GM19397 (cell line): Measurements from ENCODE around the gene FIBCD1.
"Not testable (repeated sequence)": the region's sequence is repeated elsewhere in the genome, so short reads cannot be mapped to it uniquely, and the experiment has no call there.

Source experiments
- ATAC-seq: cut with Tn5 transposase; IDR thresholded peaks from one replicate; pipeline ENCODE4 v1.9.1; 2021; ENCODE audit warnings: mild to moderate bottlenecking, moderate library complexity; ENCODE audit not compliant: unreplicated experiment

The FIBCD1 gene

DNA sequence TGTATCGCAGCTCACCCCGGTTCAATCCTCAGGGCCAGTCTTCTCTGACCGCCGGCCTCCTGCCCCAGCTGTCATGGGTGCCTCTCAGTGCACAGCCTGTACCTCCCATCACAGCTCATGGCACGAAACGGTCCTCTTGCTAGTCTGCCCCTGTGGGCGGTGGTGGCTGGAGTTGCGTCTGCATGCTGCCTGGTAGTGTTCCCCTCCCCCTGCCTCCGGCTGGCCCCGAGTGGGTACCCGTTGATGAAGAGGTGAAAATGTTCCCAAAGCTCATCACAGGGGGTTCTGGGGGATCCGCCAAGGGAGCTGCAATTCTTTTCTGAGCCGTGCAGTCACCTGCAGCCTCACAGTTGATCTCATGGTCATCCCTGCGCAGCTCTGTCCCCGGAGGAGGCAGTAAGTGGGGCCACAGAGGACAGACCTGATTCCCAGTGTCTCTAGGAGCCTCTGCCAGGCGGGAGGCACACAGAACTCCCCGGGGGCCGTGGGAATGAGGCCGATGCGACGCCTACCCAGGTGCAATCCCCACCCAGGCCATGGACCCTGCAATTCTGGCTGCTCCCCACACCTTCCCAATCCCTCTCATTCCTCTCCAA is 34.7 kb upstream of the FIBCD1 start:
- no peak for ATAC-seq

- no peak for ATAC-seq
Observed at GRCh38 chr9:130972957-130973685, 34.1 kb upstream of the FIBCD1 start.

GRCh38 chr9:130972277-130972956 is 33.4 kb upstream of the FIBCD1 start:
- ATAC-seq, result no peak

GRCh38 chr9:130971294-130971849 is 32.3 kb upstream of the FIBCD1 start:
- ATAC-seq, result no peak

- no peak for ATAC-seq
Observed at GRCh38 chr9:130970855-130971254, 31.8 kb upstream of the FIBCD1 start.

GRCh38 chr9:130970052-130970451 is 31.0 kb upstream of the FIBCD1 start:
- no peak for ATAC-seq

DNA sequence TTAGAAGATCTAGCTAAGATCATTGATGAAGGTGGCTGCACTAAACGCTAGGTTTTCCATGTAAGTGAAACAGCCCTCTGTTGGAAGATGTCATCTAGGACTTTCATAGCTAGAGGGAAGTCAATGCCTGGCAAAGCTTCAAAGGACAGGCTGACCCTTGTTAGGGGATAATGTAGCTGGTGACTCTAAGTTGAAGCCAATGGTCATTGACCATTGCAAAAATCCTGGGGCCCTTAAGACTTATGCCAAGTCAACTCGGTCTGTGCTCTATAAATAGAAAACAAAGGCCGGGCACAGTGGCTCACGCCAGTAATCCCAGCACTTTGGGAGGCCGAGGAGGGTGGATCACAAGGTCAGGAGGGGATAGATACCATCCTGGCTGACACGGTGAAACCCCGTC is 26.6 kb upstream of the FIBCD1 start:
- ATAC-seq, result no peak

- no peak for ATAC-seq
Observed at GRCh38 chr9:130963916-130964315, 24.9 kb upstream of the FIBCD1 start.

- ATAC-seq, result no peak
Observed at GRCh38 chr9:130963337-130963908, 24.4 kb upstream of the FIBCD1 start.

- no peak for ATAC-seq
Observed at GRCh38 chr9:130962418-130963316, 23.6 kb upstream of the FIBCD1 start.

GRCh38 chr9:130961511-130962300 is 22.7 kb upstream of the FIBCD1 start:
- no peak for ATAC-seq

GRCh38 chr9:130960522-130961378 is 21.7 kb upstream of the FIBCD1 start:
- ATAC-seq, result no peak

GRCh38 chr9:130959809-130960334 is 20.8 kb upstream of the FIBCD1 start:
- no peak for ATAC-seq

- ATAC-seq, result not testable (repeated sequence)
Observed at GRCh38 chr9:130958564-130958963, 19.5 kb upstream of the FIBCD1 start.

DNA sequence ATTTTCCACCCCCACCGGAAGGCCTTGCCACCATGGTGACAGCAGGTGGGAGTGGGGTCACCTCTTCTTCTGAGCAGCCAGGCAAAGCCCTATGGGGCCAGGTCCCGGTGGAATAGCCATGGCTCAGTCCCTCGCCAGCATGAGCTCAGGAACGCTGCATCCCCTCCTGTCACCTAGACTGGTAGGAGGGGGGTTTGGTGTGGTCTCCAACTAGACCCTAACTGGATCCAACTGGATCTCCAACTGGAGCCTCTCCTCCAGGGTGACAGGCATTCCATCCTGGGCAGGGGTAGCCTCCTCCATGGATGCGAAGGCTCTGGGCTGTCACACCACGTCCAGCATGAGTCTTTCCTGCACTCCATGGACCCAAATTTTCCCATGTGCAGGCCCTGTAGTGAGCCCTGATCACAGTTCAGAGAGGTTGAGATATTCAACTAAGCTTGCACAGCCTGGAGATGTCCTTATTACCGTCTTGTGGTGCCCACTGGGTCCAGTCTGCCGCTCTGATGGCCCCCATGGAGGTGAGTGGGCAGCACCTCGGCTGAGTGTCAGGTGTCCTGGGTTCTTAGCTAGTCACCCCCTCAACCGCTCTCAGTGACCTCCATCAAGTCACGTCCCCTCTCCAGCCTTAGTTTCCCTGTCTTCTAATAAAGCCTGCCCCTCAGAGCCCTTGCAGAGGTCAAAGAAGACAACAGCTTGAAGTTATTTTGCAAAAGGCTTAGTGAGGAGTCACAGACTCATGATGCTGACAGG is 18.6 kb upstream of the FIBCD1 start:
- ATAC-seq, result no peak

DNA sequence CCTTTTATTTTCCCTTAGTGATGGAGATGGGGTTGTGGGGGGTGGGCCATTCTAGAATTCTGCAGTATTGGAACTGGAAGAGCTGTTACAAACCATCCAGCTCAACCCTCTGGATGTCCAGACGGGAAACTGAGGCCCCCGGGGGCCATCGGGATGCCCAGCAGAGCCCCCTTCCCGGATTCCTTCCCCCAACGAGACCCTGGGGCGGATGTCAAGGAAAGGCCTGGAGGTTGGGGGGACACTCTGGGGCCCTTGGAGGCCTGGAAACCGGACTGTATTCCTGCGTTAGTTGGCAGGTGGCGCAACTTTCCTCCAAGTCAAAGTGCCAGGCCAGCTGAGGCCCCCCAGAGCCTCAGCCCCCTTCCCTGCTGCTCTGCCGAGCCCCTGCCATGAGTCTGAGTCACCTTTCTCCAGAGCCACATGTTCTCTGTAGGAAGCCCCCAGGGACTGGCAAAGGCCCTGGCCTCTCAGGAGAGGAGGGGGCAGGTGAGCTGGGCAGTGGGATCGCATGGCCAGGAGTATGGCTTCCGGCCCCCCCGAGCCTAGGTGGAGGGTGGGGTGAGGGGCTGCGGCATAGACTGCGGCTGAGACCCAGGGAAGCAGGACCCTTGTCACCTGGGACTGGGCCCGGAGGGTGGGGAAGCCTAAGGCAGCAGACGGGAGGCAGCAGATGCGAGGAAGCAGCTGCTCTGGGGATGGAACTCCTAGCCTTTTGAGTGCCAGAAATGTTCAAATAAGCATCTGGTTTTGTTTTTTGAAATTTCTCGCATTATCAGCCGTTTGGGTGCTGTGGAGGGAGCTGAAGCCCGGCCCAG is 17.8 kb upstream of the FIBCD1 start:
- ATAC-seq, result no peak
